GM21423 (cell line): Measurements from ENCODE around the gene CRELD2.

Experiments used
- ATAC-seq: cut with Tn5 transposase; IDR thresholded peaks from one replicate; pipeline ENCODE4 v1.9.1; 2021; ENCODE audit warnings: mild to moderate bottlenecking, moderate library complexity; ENCODE audit not compliant: unreplicated experiment

The CRELD2 gene

DNA sequence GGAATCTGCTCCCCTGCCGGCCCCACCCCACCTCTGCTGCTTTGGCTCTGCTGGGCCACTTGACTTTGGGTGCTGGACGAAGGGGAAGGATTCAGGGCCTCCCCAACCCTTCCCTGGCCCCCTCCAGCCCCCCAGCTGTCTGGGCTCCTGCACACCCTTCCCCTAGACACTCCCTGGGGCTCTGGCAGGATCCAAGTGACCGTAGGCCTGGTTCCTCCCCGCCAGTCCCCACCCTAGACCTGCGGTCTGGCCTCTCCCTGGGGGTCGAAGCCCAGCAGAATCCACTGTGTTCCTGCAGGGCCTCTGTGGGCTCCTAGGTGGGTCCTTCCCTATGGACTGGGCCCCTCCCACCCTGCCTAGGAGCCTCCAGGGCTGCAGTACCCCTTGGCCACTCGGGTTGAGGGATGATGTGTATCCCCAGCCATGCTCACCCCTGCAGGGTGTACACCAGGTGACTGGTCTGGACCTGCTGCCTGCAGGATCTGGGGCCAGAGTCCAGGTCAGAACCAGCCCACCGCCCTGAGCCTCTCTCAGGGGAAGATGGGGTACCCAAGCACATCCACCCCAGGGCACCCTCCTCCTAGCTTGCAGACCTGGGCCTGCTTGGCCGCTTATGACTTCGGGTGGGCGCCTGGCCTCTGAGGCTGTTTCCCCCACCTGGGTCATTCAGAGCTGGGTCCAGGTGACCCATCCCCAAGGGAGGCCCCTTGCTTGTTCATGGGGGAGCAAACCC is 47.8 kb downstream of the CRELD2 start:
- no peak for ATAC-seq

DNA sequence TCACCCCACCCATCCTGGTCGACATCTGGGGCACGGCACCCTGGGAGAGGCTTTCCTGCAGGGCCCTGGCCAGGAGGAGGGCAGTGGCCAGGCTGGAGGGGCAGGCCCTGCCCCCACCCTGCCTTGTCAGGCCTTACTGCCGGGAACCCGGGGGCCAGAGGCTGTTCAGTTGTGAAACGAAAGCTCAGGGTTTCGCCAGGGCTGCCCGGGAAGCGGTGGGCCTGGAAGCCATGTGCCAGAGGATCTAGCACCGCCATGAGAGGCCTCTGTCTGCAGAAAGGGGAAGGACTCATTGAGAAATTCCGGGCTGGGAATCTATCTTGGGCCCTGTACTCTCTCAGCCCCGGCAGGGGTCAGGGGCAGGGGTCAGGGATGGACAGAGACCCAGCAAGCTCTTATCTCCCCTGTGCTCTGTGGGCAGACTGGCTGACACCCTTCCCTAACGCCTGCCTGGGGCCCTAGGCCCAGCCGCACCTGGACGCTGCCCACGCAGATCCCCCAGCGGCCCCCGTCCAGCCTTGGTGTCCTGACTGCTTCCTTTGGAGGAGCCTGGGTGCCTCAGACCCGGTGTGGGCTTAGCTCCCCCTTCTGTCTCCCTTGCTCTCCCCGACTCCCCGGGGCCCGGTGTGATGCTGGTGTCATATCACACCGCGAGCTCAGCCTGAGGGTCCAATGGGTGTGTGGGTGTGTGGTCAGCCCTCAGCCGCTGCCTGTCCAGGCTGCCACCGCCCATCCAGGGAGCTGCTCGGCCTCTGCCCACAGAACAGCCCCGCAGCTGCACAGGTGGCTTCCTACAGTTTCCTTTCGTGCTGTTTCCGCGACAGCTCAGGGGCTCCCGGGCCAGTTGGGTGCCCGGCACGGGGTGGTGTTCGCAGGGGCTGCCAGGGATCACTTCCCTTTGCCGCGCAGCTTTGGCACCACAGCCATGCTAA is 48.6 kb downstream of the CRELD2 start:
- no peak for ATAC-seq

DNA sequence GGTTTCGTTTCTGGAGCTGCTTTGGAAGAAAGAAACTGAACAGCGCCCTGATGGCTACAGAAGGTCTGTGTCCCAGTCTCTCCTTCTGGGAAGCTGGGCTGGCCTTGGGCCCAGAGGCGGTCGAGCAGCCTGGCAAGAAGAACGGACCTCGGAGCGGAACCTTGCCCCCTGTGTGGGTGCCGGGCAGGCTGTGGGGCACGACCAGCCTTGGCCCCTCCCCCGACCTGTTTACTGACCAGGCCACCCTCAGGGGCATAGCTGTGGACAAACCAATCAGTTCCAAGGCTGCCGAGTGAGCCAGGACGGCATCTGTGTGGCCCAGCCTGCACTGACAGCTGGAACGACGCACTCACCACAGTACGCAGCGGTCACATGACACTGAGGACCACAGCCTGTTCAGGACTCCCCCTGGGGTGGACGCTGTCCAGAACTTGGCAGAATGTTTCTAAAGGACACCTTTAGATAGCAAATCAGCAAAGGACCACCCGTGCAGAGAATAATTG is 49.3 kb downstream of the CRELD2 start:
- ATAC-seq: no peak

DNA sequence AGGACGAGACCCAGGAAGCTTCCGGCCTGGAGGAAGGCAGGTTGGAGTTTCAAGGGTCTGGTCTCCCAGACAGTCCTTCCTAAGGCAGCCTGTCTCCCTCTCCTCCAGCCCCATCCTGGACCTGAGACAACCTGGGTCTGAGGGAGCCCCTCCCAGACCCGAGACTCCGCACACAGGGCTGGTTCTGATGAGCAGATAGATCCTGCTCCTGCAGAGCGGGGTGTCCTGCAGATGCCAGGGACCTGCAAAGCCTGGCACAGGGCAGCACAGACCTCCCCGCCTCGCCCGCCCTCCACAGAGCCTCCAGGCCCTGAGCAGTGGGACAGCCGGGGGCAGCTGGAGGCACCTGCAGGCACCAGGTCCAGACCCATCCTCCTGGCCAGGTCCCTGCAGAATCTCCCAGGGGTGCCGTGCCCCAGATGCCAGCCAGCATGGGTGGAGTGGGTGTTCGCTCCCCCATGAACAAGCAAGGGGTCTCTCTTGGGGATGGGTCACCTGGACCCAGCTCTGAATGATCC is 49.9 kb downstream of the CRELD2 start:
- no peak for ATAC-seq

DNA sequence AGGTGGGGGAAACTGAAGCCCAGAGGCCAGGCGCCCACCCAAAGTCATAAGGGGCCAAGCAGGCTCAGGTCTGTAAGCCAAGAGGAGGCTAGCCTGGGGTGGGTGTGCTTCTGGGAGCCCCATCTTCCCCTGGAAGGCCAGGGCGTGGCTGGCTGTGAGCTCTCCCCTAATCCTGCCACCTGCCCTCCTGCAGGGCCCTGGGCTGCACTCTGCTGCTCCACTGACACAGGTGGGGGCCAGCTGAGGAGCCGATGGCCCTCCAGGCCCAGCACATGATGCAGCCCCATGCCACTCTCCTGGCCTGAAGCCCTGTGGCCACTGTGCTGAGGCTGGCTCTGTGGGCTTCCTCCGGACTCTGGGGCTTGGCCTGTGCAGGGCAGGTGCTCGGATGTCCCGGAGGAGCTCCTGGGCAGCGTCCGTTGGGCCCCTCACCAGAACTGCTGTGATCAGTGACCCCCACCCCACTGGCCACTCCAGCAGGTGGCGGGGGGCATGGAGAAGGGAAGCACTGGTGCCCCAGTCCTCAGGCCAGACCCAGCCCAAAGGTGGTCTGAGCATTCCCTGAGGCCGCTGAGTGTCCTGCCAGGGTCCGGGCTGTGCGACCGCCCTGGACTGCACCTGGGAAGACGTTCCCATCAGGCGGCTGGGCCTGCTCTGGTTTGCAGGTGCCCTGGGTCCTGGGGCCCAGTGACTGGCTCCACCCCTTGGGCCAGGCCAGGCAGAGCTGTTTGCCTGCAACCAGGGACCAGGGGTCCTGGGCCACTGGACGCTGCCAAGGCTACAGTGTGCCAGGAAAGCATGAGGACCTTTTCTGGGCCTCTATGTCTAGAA is 50.6 kb downstream of the CRELD2 start:
- no peak for ATAC-seq

DNA sequence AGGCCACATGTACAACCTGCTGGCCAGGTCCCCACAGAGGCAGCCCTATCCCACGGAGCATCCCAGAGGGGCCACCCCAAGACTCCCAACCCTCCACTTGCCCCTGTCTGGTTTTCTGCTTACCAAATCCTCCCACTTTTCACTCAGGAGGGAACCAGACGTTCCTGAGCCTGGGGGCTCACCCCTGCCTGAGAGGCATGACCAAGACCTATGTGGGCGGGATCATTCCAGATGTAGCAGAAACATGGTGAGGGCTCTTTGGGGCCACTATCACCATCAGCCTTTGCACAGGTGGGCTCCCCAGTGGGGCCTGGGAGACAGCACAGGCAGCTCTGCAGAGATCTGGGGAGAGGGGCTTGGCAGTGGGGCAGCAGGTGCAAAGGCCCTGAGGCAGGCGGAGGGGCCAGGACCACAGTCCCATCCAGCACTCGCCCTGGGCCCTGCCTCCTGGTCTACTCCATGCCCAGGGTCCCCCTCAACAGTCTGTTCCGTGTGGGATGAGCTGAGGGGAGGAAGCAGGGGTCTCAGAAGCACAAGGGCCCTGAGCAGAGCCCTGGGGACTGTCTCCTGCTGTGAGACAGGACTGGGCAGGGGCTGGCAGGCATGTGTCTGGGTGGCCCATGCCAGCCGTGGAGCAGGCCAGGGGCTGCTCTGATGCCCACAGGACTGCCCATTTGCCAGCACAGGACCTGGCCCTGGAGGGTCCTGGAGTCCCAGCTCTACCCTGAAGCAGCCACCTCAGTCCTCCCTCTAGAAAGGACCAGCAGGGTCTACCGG is 51.5 kb downstream of the CRELD2 start:
- peak; percentile 1 for ATAC-seq

DNA sequence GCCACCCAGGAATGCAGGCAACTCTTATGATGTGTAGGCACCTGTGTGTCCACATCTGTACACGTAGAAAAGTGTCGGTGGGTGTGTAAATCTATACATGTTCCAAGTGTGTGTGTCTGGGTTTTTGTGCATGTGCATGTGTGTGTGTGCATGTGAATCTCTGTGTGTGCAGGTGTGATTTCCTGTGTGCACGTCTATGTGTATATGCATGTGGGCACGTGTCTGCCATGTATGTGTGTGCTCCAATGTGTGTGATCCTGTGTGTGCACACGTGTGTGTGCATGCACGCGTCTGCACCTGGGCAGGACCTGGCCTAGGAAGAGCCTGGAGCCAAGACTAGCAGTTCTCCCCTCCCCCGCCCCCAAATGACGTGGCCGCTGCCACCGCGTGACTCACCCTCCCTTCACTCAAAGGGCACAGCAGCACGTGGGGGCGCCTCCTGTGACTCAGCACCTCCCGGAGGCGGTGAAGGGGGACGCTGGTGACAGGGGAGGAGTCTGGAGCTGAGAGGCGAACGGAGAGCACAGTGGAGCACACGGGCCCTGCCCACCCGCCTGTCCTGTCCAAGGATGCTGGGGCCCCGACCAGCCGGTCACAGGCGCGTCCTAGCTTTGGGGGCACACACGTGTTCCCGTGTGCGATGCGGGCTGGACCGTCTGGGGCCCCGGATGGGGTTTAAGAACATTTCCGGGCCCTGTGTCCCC is 52.2 kb downstream of the CRELD2 start:
- ATAC-seq: peak; percentile 57

DNA sequence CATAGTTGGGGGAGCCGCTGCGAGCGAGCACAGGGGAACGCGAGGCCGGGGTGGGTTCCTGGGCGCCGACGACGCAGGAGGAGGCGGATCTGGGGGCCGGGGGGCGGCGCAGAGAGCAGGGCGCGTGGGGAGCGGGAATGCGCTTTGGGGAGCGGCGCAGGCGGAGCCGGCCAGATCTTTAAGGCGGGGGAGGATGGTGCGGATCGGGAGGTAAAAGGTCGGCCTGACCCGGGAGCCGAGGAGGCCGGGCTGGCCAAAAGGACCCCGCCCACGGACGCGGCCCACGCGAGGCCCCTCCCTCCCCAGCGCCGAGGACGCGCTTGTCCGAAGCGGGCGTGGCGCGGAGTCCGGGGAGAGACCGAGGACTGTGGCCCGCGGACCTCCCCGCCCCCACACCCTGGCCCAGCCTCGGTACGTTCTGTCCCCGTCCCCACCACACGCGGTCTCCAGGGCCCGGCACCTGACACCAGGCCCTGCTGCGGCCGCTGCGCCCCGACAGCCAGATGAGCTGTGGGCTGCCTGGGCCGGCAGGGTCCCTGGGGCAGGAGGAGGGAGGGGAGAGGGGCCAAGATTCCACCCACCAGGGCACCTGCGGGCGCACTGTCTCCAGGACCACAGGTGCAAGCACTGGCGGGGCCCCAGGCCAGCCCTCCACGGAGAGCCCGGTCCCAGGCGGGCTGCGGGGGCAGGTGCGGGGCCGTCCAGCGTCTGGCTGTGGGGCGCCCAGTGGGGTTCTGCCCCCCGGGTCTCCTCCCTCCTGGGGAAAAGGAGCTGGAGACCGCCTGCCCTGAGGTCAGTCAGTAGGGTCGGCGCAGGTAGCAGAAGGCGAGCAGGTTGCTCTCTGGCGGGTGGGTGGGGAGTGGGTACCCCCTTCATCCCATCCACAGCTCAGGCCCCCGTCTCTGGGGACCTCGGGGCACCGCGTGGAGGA is 53.1 kb downstream of the CRELD2 start:
- peak; percentile 17 for ATAC-seq

DNA sequence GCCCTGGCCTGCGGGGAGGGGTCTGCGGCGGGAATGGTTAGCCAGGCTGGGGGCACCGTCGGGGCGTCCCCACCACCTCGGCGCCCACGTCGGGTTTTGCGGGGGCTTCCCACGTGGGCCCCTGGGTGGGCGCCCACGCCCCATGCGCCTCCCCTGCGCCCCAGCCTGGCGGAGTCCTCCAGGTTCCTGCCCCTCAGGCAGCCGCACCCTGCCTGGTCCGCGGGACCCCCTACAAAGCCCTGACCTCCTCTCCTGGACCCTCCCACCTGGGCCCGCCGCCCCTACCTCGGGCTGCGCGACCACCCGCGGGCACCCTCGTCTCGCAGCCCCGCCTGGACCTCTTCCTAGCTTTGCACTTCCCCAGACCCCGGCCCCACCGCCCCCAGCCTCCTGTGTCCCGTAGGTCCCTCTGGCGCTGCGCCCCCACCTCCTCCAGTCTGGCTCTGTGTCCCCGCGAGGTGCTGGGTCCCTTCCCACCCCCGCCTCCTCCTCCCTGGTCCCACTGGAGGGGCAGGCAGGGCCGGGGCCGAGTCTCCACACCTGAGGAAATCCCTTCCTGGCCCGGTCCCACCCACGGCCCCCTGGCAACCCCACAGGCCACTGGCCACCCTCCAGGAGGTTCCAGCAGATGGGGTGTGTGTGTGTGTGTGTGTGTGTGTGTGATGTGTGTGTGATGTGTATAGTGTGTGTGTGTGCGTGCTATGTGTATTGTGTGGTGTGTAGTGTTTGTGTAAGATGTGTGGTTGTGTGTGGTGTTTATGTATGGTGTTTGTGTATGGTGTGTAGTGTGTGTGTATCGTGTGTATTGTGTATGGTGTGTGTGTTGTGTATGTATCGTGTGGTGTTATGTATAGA is 54.0 kb downstream of the CRELD2 start:
- no peak for ATAC-seq

DNA sequence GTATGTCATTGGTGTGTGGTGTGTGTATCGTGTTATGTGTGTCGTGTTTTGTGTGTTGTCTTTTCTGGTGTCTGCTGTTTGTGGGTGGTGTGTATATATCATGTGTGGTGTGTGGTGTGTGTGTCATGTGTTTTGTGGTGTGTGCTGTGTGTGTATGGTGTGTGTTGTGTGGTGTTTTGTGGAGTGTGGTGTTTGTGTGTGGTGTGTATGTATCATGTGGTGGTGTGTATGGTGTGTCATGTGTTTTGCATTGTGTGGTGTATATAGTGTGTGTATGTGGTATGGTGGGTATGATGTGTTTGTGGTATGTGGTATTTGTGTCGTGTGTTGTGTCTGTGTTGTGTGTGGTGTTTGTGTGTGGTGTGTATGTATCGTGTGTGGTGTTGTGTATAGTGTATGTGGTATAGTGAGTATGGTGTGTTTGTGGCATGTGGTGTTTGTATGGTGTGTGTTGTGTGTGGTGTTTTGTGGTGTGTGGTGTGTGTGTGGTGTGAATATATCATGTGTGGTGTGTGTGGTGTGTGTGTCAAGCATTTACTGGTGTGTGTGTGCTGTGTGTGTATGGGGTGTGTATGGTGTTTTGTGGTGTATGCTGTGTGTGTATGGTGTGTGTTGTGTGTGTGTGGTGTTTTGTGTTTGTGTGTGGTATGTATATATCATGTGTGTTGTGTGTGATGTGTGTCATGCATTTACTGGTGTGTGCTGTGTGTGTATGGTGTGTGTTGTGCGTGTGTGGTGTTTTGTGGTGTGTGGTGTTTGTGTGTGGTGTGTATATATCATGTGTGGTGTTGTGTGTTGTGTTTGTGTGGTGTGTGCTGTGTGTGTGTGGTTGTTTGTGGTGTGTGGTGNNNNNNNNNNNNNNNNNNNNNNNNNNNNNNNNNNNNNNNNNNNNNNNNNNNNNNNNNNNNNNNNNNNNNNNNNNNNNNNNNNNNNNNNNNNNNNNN is 54.9 kb downstream of the CRELD2 start:
- no peak for ATAC-seq

DNA sequence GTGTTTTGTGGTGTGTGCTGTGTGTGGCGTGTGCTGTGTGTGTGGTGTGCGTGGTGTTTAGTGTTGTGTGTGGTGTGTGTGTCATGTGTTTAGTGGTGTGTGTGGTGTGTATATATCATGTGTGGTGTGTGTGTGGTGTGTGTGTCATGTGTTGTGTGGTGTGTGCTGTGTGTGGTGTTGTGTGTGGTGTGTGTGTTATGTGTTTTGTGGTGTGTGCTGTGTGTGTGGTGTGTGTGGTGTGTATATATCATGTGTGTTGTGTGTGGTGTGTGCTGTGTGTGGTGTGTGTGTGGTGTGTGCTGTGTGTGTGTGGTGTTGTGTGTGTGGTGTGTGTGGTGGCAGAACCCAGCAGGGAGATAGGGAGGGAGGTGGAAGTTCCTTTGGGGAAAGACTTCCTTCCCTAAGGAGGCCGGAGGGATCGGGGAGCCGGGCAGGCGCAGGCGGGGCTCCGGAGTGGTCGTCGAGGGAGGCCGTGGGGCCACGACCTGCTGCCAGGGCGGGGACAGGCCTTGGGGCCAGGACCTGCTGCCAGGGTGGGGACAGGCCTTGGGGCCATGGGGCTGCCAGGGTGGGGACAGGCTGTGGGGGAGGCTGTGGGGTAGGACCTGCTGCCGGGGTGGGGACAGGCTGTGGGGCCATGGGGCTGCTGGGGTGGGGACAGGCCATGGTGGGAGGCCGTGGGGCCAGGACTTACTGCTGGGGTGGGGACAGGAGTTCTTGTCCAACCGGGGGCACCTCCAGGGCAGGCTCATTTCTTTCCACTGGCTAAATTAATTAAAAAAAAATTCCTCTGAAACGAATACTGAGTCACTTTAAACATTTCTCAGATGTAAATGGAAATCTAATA is 57.3 kb downstream of the CRELD2 start:
- no peak for ATAC-seq

DNA sequence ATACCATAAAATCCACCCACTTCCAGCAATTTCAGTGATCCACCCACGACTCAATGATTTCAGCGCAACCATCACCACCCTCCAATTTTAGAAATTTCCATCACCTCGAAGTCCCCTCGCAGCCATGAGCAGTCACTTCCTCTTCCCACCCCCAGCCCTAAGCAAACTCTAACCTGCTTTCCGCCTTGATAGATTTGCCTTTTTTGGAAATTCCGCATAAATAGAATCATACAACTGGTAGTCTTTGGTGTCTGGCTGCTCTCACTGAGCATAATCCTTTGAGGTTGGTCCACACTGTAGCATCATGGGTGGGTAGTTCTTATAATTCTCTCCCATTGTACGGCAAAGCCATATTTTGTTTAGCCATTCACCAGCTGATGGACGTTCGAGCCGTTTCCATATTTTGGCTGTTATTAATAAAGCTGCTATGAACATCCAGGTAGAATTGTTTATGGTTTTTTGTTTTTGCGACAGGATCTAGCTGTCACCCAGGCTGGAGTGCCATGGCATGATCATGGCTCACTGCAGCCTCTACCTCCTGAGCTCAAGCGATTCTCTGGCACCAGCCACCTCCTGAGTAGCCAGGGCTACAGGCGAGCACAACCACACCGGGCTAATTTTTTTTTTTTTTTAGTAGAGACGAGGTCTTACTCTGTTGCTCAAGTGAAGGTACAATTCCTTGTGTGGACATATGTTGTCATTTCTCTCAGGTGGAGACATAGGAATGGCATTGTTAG is 58.2 kb downstream of the CRELD2 start:
- peak; percentile 35 for ATAC-seq
